ENCODE data around the gene TMEM82.

The TMEM82 gene

GRCh38 chr1:15757575-15758342 is 15.5 kb downstream of the TMEM82 start:
- DNase-seq, result no peak

GRCh38 chr1:15758343-15758931 is 16.1 kb downstream of the TMEM82 start, which contains the start of gene FBLIM1:
Gene FBLIM1 (plus strand): TSS chr1:15758795. CDS start chr1:15764984, 6,189 bp downstream.
- DNase-seq, result no peak

GRCh38 chr1:15758953-15759661 is 16.8 kb downstream of the TMEM82 start:
- DNase-seq, result no peak

GRCh38 chr1:15760520-15761211 is 18.4 kb downstream of the TMEM82 start:
- no peak for DNase-seq

GRCh38 chr1:15761366-15762128 is 19.2 kb downstream of the TMEM82 start:
- DNase-seq, result no peak

- DNase-seq, result no peak
Measured at GRCh38 chr1:15762546-15762945, 20.2 kb downstream of the TMEM82 start.

GRCh38 chr1:15764269-15764764 is 22.0 kb downstream of the TMEM82 start:
- no peak for DNase-seq

- no peak for DNase-seq
Measured at GRCh38 chr1:15764890-15765289, 22.6 kb downstream of the TMEM82 start.

GRCh38 chr1:15765495-15766194 is 23.3 kb downstream of the TMEM82 start:
- DNase-seq, result no peak

GRCh38 chr1:15767941-15768340 is 25.6 kb downstream of the TMEM82 start:
- no peak for DNase-seq

- DNase-seq, result no peak
Measured at GRCh38 chr1:15768388-15768787, 26.1 kb downstream of the TMEM82 start.

- no peak for DNase-seq
Measured at GRCh38 chr1:15770313-15770962, 28.1 kb downstream of the TMEM82 start.

- DNase-seq, result no peak
Measured at GRCh38 chr1:15771836-15772515, 29.7 kb downstream of the TMEM82 start.

- no peak for DNase-seq
Measured at GRCh38 chr1:15775706-15776105, 33.4 kb downstream of the TMEM82 start.

- no peak for DNase-seq
Measured at GRCh38 chr1:15777909-15778707, 35.8 kb downstream of the TMEM82 start.

GRCh38 chr1:15785683-15786082 is 43.4 kb downstream of the TMEM82 start:
- DNase-seq, result no peak

- DNase-seq, result no peak
Measured at GRCh38 chr1:15786581-15786980, 44.3 kb downstream of the TMEM82 start.

- no peak for DNase-seq
Measured at GRCh38 chr1:15788624-15789301, 46.5 kb downstream of the TMEM82 start.

GRCh38 chr1:15796086-15796462 is 53.8 kb downstream of the TMEM82 start:
- no peak for DNase-seq

Measured in NCI-H1092 treated with DMSO at 0.1 percent for 48 hours (cell line).